Colonic mucosa (tissue), 4 donors: ENCODE data around the gene ACSF3. TPM values are rescaled to one million over a fixed set of nuclear protein-coding genes. Genes with fewer than 3 reads are reported as not detected.
"Not testable (repeated sequence)": the region's sequence is repeated elsewhere in the genome, so short reads cannot be mapped to it uniquely, and the experiment has no call there.

Source experiments
- DNase-seq: peaks from one replicate; pipeline ENCODE4 v3.0.0-alpha.2; 2020
- H3K27ac ChIP-seq: fragments of 200-600 bp; one replicate; pipeline ENCODE4 v1.8.0; 2021
- H3K27me3 ChIP-seq: fragments of 200-600 bp; one replicate; pipeline ENCODE4 v1.8.0; 2021
- H3K36me3 ChIP-seq: fragments of 200-600 bp; one replicate; pipeline ENCODE4 v1.8.0; 2021
- H3K4me1 ChIP-seq: fragments of 200-600 bp; one replicate; pipeline ENCODE4 v1.8.0; 2021; ENCODE audit warnings: mild to moderate bottlenecking
- H3K4me3 ChIP-seq: fragments of 200-600 bp; one replicate; pipeline ENCODE4 v1.8.0; 2021
- H3K9ac ChIP-seq, 2 donors: one replicate each; pipeline ENCODE4 v1.7.0; 2013; ENCODE audit warnings: control low read depth in 2 of 2, low read depth in 2 of 2, low read length in 2 of 2
- H3K9me3 ChIP-seq: fragments of 200-600 bp; one replicate; pipeline ENCODE4 v1.8.0; 2021
- CTCF ChIP-seq: fragments of 200-600 bp; IDR thresholded peaks from one replicate; pipeline ENCODE4 v1.8.0; 2022; ENCODE audit warnings: antibody characterized with exemption, mild to moderate bottlenecking
- intact Hi-C: fragments of 100-400 bp; cut with DNase I; formaldehyde crosslinking; loops from one replicate; pipeline ENCODE4 v1.14.1; 2022
- total RNA-seq, 2 donors: library from RNA; stranded (reverse); fragmentation: NEBNext Ultra II Directional in 1 of 2; extraction: Animal tissue kit (Norgen Biotek cat#: 25700) in 1 of 2; gene quantifications; one replicate each; pipeline ENCODE4 v1.2.1, GENCODE V29; 2021
- donor health status: healthy.
- donor health status: DM: no; HTN: no; CAD: no.
- donor health status: DM: no; HTN: no; CAD: no.

Gene ACSF3
- total RNA-seq, 2 donors from 2014 or later, result 60.2 TPM

GRCh38 chr16:89183463-89183862, 89.8 kb downstream of the ACSF3 start:
- Histone ChIP-seq H3K4me1 (no peaks in the 10 kb centered on the region), H3K4me3 (no peak overlapping the region), H3K9ac (no peak overlapping the region), H3K9me3 (no peaks in the 10 kb centered on the region), H3K27ac (no peak overlapping the region), H3K27me3 (no peaks in the 10 kb centered on the region), H3K36me3 (no peaks in the 10 kb centered on the region)
- intact Hi-C loops, result no loop called here
- peak; percentile 16 for DNase-seq
- TF ChIP-seq CTCF, result no peak

- no peaks in the 10 kb centered on the region for H3K4me1 ChIP-seq
- peak overlapping the region in 1 of 2 donors; percentile 24 for H3K9ac ChIP-seq
- no peak overlapping the region for H3K4me3 ChIP-seq
- no peak for TF ChIP-seq CTCF
- H3K27ac ChIP-seq, result no peak overlapping the region
- H3K27me3 ChIP-seq, result no peaks in the 10 kb centered on the region
- intact Hi-C loops, result no loop called here
- DNase-seq, result no peak
- no peaks in the 10 kb centered on the region for H3K9me3 ChIP-seq
- H3K36me3 ChIP-seq, result no peaks in the 10 kb centered on the region
These were observed 90.5 kb downstream of the ACSF3 start for GRCh38 chr16:89183975-89184676.

- TF ChIP-seq CTCF, result no peak
- Histone ChIP-seq H3K27ac (no peak overlapping the region), H3K27me3 (no peaks in the 10 kb centered on the region), H3K9me3 (no peaks in the 10 kb centered on the region), H3K36me3 (no peaks in the 10 kb centered on the region), H3K9ac (no peak overlapping the region), H3K4me3 (no peak overlapping the region), H3K4me1 (no peaks in the 10 kb centered on the region)
- no peak for DNase-seq
- intact Hi-C loops, result no loop called here
These were observed 91.0 kb downstream of the ACSF3 start for GRCh38 chr16:89184677-89184932.

DNA sequence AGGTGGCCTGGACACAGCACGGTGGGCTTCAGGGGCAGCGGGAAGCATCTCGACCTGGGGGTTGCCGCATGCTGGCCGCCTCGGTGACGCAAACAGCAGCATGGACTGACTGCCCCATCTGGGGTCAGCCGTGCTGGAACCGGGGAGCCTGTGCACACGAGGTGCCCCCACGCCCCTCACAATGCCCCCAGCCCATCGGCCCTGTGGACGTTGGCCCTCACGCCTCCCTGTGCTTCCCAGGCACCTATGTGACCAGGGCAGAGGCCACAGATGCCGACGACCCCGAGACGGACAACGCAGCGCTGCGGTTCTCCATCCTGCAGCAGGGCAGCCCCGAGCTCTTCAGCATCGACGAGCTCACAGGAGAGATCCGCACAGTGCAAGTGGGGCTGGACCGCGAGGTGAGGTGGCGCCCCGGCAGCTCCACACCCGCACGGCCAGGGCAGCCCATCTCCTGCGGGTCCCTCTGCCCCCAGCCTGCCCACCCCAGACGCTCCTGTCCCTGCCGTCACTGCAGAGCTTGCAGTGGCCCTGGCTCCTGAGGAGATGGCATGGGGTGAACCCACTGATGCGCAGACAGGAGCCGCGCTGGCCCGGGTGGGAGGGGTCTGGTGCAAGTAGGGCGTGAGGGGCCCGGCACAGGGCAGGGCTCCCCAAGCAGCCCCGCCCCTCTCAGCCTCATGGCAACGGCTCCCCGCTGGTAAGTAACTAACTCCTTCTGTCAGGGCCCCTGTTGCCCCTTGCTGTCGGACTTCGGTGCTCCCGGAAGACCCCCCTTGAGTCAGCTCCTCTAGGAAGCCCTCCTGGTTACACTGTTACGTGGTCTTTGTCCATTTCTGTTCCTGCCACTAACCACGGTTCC, 91.5 kb downstream of the ACSF3 start:
- intact Hi-C loops, result no loop called here
- Histone ChIP-seq H3K36me3 (no peaks in the 10 kb centered on the region), H3K9me3 (no peaks in the 10 kb centered on the region), H3K4me1 (no peaks in the 10 kb centered on the region), H3K4me3 (no peak overlapping the region), H3K27me3 (no peaks in the 10 kb centered on the region), H3K9ac (no peak overlapping the region), H3K27ac (no peak overlapping the region)
- no peak for TF ChIP-seq CTCF
- DNase-seq, result peak; percentile 12

DNA sequence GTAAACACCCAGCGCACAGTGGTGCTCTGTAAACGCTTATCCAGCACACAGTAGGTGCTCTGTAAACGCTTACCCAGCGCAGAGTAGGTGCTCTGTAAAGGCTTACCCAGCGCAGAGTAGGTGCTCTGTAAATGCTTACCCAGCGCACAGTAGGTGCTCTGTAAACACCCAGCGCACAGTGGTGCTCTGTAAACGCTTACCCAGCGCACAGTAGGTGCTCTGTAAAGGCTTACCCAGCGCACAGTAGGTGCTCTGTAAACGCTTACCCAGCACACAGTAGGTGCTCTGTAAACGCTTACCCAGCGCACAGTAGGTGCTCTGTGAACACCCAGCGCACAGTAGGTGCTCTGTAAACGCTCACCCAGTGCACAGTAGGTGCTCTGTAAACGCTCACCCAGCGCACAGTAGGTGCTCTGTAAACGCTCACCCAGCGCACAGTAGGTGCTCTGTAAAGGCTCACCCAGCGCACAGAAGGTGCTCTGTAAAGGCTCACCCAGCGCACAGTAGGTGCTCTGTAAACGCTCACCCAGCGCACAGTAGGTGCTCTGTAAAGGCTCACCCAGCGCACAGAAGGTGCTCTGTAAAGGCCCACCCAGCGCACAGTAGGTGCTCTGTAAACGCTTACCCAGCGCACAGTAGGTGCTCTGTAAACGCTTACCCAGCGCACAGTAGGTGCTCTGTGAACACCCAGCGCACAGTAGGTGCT, 92.4 kb downstream of the ACSF3 start:
- intact Hi-C loops, H3K4me3 ChIP-seq, H3K9ac ChIP-seq, H3K36me3 ChIP-seq, H3K9me3 ChIP-seq, H3K4me1 ChIP-seq, H3K27me3 ChIP-seq, H3K27ac ChIP-seq, DNase-seq: not testable (repeated sequence)

DNA sequence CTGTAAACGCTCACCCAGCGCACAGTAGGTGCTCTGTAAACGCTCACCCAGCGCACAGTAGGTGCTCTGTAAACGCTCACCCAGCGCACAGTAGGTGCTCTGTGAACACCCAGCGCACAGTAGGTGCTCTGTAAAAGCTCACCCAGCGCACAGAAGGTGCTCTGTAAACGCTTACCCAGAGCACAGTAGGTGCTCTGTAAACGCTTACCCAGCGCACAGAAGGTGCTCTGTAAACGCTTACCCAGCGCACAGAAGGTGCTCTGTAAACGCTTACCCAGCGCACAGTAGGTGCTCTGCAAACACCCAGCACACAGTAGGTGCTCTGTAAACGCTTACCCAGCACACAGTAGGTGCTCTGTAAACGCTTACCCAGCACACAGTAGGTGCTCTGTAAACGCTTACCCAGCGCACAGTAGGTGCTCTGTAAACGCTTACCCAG, 93.0 kb downstream of the ACSF3 start:
- H3K4me3 ChIP-seq, H3K27me3 ChIP-seq, H3K9me3 ChIP-seq, H3K4me1 ChIP-seq, intact Hi-C loops, H3K9ac ChIP-seq, H3K36me3 ChIP-seq, DNase-seq, H3K27ac ChIP-seq: not testable (repeated sequence)
